GM18909 (cell line): ENCODE results near the gene FANCE.

Experiments used
- ATAC-seq: cut with Tn5 transposase; IDR thresholded peaks from one replicate; pipeline ENCODE4 v1.9.1; 2021; ENCODE audit warnings: mild to moderate bottlenecking; ENCODE audit not compliant: unreplicated experiment, poor library complexity

The FANCE gene, protein sequence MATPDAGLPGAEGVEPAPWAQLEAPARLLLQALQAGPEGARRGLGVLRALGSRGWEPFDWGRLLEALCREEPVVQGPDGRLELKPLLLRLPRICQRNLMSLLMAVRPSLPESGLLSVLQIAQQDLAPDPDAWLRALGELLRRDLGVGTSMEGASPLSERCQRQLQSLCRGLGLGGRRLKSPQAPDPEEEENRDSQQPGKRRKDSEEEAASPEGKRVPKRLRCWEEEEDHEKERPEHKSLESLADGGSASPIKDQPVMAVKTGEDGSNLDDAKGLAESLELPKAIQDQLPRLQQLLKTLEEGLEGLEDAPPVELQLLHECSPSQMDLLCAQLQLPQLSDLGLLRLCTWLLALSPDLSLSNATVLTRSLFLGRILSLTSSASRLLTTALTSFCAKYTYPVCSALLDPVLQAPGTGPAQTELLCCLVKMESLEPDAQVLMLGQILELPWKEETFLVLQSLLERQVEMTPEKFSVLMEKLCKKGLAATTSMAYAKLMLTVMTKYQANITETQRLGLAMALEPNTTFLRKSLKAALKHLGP

DNA sequence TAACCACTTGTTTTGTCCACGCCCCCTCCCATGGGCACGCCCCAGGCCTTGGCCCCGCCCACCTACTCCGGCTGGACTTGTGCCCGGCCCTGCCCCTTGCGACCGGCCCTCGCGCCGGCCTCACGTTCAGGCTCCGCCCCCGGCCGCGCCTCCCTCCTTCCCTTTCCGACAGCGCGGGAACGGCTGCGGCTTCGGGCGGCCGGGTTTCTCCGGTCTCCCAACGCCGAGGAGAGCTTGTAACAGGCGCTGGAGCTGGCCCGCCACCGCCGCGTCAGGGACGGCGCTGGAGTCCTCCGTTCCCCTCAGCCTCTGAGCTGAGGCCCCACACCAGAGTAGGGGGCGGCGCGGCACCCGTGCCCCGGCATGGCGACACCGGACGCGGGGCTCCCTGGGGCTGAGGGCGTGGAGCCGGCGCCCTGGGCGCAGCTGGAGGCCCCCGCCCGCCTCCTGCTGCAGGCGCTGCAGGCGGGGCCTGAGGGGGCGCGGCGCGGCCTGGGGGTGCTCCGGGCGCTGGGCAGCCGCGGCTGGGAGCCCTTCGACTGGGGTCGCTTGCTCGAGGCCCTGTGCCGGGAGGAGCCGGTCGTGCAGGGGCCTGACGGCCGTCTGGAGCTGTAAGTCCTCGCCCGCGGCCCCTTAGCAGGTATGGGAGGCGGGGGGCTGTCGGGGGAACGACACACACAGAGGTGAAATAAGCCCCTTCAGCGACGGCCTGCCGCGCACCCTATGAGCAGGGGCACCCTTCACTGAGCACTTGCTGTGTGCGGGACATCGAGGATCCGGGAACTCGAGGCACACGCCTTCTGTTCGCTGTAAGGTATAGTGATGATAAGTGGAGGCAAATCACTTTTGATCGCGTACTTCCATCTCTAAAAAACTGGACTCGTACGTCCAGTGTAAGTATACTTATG lies at the start of gene FANCE:
Gene FANCE, plus strand, starts transcription at position 156 of the 908 bp plus-strand sequence. Its CDS starts 208 bp downstream, at position 364.
- ATAC-seq, result peak; percentile 92

DNA sequence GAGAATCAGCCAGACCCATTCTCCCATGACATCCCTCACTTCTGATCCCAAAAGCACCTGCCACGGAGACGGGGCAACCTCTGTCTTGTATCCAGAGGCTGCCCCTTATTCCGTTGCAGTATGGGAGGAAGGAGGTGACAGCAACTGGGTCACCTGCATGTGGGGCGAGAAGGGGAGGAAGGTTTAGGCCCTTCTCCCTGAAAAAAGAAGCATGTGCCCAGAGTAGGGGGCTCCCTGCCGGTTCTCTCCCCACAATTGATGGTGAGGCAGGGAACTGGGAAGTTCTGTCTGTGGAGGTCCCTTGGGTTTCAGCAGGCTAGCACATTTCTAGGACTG lies 49.3 kb upstream of the FANCE start:
- ATAC-seq, result no peak

DNA sequence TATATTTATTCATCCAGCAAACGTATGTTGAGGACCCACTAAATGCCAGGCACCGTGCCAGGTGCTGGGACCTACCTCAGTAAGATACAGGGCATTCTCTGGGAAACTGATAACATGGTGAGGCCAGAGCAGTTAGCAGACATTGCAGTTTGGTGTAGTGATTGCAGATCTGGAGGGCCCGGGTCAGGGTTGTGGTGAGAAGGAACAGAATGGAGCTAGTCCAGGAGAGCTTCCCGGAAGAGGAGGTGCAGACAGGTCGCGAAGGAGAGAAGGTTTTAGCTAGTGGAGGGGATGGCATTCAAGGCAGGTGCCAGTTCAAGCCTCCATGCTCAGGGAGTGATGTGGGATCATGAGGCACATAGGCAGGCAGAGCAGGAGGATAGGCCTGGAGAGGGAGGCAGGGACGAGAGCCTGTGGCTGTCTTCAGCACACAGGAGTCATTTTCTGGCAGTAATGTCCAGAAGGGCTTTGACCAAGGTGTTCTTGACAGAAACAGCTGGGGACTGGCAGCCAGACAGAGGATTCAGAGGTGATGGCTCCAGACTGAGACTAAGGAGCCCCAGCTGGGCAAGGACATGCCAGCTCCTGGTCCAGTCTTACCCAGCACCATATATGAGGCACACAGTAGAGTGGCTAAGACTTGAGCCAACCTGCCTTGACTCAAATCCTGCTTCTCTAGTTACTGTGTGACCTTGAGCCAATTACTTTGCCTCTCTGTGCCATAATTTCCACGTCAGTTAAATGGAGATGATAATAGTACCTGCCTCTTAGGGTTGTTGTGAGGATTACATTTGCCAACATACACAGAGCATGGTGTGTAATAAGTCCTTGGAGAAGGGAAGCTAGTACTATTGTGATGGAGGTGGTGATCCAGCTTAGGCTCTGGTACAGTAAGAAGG lies 48.3 kb upstream of the FANCE start:
- no peak for ATAC-seq

- no peak for ATAC-seq
Observed at GRCh38 chr6:35406711-35407485, 45.2 kb upstream of the FANCE start.

DNA sequence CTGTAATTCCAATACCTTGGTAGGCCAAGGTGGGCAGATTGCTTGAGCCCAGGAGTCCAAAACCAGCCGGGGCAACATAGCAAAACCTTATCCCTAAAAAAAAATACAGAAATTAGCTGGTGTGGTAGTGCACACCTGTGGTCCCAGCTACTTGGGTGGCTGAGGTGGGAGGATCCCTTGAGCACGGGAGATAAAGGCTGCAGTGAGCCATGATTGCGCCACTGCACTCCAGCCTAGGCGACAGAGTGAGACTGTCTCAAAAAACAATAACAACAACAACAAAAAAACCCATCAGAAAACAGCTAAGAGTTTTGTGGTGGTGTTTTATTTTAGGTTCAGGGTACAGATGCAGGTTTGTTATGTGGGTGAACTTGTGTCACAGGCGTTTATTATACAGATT lies 42.9 kb upstream of the FANCE start:
- no peak for ATAC-seq

DNA sequence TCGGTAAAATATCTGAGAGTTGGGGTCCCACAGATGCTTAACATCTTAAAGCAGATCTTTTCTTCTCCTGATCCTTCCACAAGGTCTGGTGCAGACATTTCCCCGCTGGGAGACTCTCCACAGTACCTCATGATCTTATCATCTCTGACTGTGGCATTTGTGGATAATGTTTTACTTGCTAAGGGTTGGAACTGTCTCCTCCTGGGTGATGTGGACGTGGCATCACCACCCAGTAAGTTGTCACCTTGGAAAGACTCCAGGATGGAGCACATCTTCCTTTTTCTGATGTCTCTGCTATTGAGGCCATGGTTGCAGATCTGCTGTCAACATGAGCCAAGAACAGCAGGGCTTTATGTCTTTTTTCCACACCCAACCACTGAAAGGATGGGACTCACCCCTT lies 42.0 kb upstream of the FANCE start:
- ATAC-seq, result no peak

DNA sequence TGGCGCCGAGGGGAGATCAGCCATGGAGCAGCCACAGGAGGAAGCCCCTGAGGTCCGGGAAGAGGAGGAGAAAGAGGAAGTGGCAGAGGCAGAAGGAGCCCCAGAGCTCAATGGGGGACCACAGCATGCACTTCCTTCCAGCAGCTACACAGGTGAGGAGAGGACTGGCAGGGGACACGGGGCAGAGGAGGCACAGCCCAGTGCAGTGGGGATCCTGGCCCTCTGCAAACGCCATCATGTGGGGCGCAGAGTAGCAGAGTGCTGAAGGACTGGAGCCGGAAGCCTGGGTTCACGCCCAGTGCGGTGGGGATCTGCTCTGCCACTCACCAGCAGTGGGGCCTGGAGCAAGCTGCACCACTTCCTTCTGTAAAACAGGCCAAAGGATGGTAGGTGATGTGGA lies 41.1 kb upstream of the FANCE start:
- ATAC-seq, result no peak

- no peak for ATAC-seq
Observed at GRCh38 chr6:35412102-35412501, 40.0 kb upstream of the FANCE start.

- ATAC-seq, result no peak
Observed at GRCh38 chr6:35413911-35414310, 38.2 kb upstream of the FANCE start.

- ATAC-seq, result no peak
Observed at GRCh38 chr6:35415065-35415891, 36.9 kb upstream of the FANCE start.

GRCh38 chr6:35417979-35418661 lies 34.0 kb upstream of the FANCE start:
- no peak for ATAC-seq

GRCh38 chr6:35419417-35419816 lies 32.7 kb upstream of the FANCE start:
- no peak for ATAC-seq

DNA sequence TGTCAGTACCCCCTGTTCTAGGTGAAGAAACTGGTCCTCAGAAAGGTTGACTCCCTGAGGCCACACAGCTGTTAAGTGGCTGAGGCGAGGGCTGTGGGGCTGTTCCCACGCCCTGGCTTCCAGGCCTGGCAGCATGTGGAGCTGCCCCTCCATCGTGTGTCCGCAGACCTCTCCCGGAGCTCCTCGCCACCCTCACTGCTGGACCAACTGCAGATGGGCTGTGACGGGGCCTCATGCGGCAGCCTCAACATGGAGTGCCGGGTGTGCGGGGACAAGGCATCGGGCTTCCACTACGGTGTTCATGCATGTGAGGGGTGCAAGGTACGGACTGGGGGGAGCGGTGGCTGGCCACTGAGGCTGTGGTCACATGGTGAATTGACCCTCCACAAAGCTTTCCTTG lies 32.2 kb upstream of the FANCE start:
- ATAC-seq, result no peak

GRCh38 chr6:35425284-35425683 lies 26.9 kb upstream of the FANCE start:
- ATAC-seq, result no peak

DNA sequence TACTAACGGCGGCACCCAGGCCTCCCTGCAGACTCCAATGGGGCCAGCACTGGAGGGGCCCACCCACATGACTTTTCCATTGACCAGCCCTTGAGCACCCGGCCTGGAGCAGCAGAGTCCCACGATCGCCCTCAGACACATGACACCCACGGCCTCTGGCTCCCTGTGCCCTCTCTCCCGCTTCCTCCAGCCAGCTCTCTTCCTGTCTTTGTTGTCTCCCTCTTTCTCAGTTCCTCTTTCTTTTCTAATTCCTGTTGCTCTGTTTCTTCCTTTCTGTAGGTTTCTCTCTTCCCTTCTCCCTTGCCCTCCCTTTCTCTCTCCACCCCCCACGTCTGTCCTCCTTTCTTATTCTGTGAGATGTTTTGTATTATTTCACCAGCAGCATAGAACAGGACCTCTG lies 26.1 kb upstream of the FANCE start:
- ATAC-seq, result no peak

- ATAC-seq, result no peak
Observed at GRCh38 chr6:35427435-35427834, 24.7 kb upstream of the FANCE start.

- no peak for ATAC-seq
Observed at GRCh38 chr6:35427851-35428321, 24.3 kb upstream of the FANCE start.
